Measurements from ENCODE around the gene KRT15. TPM values are rescaled to one million over a fixed set of nuclear protein-coding genes. Genes with fewer than 3 reads are reported as not detected.

The KRT15 gene
- total RNA-seq, 1 donor from 2014 or later: not detected

DNA sequence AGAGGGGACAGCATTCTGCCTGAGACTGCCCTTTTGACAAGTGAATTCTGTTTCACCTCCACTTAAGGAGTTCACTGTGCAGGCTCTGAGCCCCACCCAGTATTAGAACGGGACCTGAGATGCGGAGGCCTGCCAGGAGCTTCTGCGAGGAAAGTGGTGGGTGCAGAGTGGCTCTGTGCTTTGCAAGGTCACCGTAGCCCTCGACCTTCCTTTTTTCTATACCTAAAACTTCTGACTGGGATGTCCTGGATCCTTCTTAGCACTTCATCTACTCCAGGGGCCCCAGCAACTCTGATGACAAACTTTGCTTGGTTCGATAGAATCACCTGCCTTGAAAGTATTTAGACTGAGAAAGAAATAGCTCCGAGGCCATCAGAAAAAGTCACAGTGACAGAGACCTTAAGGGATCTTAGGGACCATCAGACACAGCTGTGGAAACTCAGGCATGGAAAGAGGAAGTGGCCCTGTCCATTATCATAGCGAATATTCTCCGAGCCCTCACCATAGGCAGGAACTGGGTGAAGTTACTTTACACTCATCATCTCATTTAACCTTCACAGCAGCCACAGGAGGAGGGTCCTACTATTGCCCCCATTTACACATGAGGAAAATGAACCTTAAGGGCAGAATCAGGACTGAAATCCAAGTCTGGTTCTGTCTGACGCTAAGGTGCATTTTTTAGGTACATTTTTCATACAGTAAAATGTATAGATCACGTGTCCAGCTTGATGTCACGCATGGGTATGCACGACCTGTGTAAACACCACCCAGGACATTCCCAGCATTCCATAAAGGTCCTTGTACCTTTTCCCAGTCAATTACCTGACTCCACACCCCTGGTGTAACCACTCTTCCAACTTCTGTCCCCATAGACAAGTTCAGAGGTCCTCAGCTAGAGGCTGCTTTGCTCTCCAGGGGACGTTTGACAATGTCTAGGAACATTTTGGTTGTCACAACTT lies 12.6 kb downstream of the KRT15 start:
- DNase-seq (ENCODE audit: low spot score): no peak

GRCh38 chr17:41505007-41505808 lies 13.5 kb downstream of the KRT15 start, which contains the start of gene KRT13:
TSS of gene KRT13 (minus strand) at chr17:41505612. CDS start at chr17:41505550, 62 bp downstream.
- no peak for DNase-seq (ENCODE audit: low spot score)

DNA sequence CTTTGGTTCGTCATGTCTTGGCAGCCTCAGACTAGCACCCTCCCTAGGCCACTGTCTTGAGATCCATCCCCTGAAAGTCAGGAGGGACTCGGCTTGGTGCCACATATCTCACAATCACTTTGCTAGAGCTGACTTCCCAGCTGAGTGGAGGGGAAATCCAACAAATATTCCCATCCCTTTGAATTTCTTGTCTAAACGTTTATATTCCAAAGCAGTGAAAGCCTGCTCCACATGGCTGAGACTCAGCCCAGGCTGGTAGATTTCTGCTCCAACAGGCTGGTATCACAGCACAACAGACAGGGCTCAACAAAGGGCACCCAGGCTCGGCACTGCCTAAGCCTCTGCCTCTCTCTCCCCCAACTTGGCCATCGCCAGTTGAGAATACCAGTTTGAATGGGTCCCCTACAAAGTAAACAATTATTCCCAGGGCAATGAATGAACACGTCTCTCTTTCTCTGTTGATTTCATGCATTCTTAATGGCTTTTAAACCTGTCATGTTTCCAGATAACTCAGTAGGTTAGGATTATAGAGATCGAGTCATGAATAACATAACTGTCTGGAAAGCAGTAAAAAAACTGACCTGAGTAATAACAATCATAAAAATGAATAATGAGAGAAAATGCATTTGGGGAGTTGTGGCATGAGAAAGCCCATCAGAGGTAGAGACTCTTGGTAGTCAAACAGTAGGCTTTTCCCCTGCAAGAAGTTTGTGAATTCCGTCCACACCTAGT lies 14.3 kb downstream of the KRT15 start:
- no peak for DNase-seq (ENCODE audit: low spot score)

DNA sequence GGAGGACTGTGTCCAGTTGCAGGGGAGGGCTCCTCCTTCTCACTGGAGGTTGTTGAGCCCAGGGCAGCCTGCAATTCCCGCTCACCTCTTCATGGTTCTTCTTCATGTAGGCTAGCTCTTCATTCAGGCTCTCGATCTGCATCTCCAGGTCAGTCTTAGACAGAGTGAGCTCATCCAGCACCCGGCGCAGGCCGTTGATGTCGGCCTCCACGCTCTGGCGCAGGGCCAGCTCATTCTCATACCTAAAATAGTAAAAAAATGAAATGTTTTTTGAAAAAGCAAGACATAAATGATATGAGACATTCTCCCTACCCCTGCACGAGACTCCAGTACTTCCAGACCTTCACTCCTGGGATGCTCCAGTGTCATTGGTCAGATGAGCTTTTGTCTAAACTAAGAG lies 15.5 kb downstream of the KRT15 start:
- no peak for DNase-seq (ENCODE audit: low spot score)

DNA sequence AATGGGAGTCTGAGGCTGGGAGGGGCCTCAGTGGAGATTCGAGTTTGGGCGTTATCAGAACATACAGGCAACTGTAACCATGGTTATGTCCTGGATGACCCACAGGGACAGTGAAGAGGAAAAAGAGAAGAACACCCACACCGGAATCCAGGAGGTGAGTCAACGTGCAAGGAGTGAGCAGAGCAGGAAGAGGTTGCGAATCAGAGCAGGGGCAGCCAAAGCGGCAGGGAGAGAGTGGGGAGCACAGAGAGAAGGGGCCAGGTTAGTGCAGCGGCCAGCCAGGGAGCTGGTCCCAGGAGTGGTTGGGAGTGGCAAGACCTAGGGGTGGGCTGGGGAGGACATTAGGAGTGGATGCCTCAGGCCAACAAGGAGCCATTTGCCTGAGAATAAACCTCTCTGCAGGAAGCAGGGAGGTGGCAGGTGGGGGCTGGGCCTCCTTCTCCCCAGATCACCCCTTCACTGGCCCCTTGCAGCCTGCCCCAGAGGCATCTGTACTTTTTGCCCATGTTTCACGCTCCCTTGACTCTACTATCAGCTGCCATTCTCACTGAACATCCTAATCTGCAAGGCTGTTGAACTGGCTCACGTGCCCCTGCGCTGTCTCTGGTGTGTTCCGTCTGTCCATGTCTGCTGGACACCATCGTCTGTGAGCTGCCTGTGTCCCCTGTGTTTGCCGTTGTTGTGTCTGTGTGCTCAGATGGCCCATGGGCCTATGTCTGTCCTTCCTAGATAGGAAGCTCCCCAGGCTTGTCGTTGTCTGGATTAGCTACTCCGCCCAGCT lies 18.4 kb downstream of the KRT15 start:
- no peak for DNase-seq (ENCODE audit: low spot score)

DNA sequence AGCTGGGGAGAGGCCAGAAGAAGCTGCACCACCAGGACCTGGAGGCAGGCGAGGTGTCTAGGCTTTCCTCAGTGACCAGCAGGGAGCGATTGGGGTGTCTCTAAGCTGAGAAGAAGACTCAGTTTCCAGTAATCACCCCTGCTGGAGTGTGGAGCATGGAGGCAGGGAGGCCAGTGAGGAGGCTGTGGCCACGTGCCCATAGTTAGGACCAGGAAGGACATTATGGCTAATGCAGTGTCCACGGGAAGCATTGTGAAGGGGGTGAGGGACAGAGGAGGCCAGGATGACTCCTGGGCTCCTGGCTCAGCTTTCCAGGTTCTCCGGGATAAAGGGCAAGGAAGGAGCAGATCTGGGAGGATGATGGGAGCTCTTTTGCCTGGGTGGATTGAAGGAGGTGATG lies 19.0 kb downstream of the KRT15 start:
- no peak for DNase-seq (ENCODE audit: low spot score)

DNA sequence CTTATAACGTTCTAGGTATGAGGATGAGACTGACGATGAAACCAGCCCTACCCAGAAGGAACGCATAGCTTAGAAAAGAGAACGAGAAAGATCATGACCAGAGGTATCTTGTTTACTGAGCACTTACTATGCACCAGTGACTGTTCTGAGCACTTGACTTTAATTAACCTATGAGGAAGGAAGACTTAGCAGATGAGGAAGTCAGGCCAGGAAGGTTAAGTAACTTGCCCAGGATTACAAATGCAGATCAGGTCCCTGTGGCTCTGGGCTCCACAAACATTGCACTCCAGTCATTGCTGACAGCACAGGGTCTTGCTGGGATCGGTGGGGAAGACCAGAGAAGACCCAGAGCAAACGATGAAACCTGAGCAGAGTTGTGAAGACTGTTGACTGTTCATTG lies 20.4 kb downstream of the KRT15 start:
- DNase-seq (ENCODE audit: low spot score): no peak

- DNase-seq (ENCODE audit: low spot score): no peak
Measured at GRCh38 chr17:41496803-41497484, 21.7 kb downstream of the KRT15 start.

- DNase-seq (ENCODE audit: low spot score): no peak
Measured at GRCh38 chr17:41494524-41494923, 24.2 kb downstream of the KRT15 start.

DNA sequence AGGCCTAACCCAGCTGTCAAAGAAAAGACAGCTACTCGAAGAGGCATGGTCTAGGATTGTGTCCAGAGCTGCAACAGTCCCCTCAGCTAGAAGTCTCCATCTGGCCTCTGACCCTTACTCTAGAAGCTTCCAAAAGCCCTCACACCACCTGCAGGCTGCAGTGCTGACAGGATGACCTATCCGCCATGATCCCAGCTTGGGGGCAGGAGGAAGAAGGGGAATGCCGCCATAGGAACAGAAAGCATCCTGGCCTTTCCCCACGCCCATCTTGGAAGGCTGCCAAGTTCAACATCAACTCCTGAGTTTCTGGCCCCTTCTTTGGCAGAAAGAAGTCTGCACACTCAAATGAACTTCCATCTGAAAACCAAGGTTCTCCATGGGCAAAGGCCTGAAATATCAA lies 25.9 kb downstream of the KRT15 start:
- no peak for DNase-seq (ENCODE audit: low spot score)

DNA sequence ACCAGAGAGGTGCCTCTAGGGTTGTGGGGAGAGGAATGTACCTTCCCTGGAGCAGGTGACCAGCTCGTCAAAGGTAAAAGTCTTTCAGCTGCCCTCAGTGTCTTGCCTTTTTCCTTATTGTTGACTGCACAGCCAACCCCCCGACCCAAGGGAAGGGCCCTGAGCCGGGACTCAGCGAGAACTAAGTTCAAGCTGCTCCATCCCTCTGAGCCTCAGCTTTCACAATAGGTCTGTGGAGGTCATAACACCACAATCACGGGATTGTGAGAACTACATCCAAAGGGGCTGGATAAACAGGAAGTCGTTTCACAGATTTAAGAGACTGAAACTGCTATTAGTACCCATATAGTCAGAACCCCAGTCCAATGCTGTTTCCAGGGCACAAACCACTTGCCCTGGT lies 26.3 kb downstream of the KRT15 start:
- DNase-seq (ENCODE audit: low spot score): no peak

GRCh38 chr17:41491476-41491875 lies 27.2 kb downstream of the KRT15 start:
- DNase-seq (ENCODE audit: low spot score): no peak

- no peak for DNase-seq (ENCODE audit: low spot score)
Measured at GRCh38 chr17:41490000-41490990, 28.4 kb downstream of the KRT15 start.

- DNase-seq (ENCODE audit: low spot score): no peak
Measured at GRCh38 chr17:41489531-41489930, 29.2 kb downstream of the KRT15 start, which contains the start of gene KRT36. TSS of gene KRT36 (minus strand) at chr17:41489910. CDS start at chr17:41489864, 46 bp downstream.

GRCh38 chr17:41486809-41487530 lies 31.7 kb downstream of the KRT15 start:
- no peak for DNase-seq (ENCODE audit: low spot score)

DNA sequence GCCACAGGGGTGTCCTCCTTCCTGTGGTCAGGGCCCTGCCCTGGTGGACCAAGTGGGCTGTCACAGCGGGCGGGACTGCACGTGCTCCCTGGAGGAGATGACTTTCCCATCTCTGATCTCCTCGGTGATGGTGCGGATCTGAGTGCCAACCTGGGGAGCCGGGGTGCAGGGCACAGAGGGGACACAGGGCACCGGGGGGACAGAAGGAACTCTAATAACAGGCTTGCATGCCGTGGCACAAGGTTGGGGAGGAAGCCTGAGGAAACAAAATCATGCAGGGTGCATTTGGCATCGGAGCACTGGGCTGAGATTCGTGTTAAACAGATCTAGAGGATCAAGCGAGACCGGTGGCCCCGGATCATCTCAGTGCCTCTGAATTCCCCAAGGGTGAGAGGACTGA lies 32.4 kb downstream of the KRT15 start:
- DNase-seq (ENCODE audit: low spot score): no peak

DNA sequence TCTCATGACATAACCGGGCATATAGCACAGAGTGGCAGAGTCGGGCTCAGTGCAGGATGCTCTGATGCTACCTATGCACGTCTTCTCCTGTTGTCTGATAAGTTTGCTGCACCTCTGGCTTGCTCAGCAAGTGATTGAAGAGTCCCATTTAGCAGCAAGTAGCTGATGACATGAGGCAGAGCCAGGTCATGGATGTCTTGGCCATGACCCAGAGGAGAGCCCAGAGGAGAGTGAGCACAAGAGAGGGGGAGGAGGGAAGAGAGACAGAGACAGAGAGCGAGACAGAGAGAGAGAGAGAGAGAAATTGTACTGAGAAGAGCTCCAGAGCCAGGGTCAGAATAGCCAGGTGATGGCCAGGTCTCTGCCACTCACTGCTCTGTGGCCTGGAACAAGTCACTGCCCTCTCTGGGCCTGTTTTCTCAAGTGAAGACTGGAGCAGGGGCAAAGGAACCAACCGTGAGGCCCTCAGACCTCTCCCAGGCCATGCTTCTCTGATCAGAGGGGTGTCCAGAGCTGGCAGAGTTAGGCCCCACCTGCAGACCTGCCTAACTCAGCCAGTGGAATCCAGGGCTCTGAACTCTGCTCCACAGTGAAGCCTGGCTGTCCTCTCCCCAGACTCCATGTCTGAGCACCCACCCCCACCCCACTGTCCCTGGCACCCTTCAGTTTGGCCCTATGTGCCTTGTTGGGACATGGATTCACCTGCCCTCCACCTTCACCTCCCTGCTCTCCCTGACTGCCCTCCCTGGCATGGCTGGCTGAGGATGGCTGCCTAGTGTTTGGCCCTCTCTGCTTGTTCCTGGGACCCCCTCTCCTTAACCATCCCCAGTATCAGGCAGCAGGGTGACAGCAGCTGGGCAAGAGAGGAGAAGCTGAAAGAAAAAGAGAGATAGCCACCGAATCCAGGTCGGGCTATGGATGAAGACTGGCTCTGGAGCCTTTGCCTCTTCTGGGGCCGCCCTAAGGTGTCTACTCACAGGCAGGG lies 33.5 kb downstream of the KRT15 start:
- DNase-seq (ENCODE audit: low spot score): no peak

Data from mesenteric fat pad (tissue), 1 donor.